Astrocyte of the spinal cord (primary cell): ENCODE data around the gene MRPL36.

ENCODE experiments used
- DNase-seq: peaks from one replicate; pipeline ENCODE4 v3.0.0; 2011; ENCODE audit warnings: low read depth, low spot score
- H3K4me3 ChIP-seq: 2 replicates; pipeline ENCODE4 v1.5.1; 2011; ENCODE audit warnings: low read depth, mild to moderate bottlenecking, low read length, moderate library complexity
- CTCF ChIP-seq: IDR thresholded peaks from 2 replicates; pipeline ENCODE4 v1.5.1; 2012; ENCODE audit warnings: low read depth, mild to moderate bottlenecking, low read length, inconsistent platforms
- in situ Hi-C: cut with HindIII; loops from 2 replicates; pipeline ENCODE4 v1.10.0; 2017; ENCODE audit warnings: low sequenced_read_pairs

MRPL36 gene

DNA sequence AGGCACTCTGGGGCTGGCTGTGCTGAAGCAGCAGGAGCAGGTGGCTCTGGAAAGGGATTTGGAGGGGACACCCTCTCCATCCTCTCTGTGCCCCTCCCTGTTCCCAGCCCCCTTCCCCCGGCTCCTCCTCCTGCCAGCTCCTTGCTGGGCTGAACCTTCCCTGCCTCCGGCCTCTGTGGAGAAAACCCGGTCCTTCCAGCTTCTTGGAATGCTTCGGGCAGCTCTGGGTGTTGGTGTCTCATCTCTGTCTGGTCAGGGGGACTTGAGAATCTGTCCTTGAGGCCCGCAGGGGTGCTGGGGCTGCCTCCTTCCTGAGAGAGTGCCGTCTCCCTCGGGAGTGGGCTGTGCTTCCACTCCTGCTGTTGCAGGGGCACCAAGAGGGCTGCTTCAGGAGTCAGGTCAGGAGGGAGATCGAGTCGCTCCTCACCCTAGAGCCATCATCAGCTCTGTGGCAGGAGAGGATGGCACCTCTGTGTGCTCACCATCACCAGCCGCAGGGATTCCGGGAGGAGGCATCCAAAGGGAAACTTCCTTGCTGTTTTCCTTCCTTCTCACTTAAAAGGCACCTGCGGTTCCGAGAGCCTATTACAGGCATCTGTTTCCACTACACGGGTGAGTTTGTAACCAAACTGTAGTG lies 32.2 kb upstream of the MRPL36 start:
- TF ChIP-seq CTCF = no peak
- in situ Hi-C loops = no loop called here
- no peak overlapping the region for H3K4me3 ChIP-seq
- no peak for DNase-seq

DNA sequence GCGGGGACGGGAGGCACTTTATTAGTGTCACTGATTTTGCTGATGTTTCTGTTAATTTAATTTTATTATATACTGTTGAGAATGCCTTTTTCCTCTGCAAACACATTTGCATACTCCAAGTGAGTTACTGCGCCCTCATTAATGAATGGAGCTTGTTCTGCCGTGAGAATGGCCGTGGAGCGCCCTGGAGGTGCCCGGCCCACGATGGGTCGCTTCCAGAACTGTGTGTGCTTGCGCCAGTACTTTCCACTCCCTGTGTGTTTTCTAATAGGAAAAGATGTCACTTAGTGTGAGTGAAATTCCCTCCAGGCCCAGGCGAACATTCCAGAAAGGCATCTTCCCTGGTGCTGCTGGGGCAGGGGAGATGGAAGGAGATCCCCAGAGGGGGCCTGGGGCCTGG lies 31.6 kb upstream of the MRPL36 start:
- TF ChIP-seq CTCF = no peak
- in situ Hi-C loops = no loop called here
- H3K4me3 ChIP-seq = no peak overlapping the region
- DNase-seq = no peak

- TF ChIP-seq CTCF = no peak
- DNase-seq = no peak
- H3K4me3 ChIP-seq = no peak overlapping the region
- in situ Hi-C loops = no loop called here
These were observed 31.1 kb upstream of the MRPL36 start for GRCh38 chr5:1830571-1831228.

DNA sequence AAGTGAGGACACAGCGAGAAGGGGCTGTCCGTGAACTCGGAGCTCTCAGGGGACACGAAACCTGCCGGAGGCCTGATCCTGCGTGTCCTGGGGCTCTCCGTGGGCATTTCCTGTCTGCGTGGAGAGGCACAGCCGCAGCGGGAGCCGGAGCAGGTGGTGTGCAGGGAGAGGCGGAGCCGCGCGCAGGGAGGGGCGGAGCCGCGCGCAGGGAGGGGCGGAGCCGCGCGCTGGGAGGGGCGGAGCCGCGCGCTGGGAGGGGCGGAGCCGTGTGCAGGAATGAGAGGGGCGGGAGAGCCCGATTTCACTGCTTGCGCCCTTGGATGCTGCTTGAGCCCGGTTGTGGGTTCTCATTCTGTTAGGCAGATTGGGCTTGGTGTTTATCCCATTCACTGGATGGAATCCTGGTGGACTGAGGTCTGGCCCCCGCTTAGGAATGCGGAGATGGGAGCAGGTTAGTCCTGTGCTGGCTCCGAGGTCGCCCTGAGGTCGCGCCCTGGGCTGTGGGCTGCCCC lies 28.3 kb upstream of the MRPL36 start:
- TF ChIP-seq CTCF = no peak
- no peak for DNase-seq

GRCh38 chr5:1827025-1827885 lies 27.6 kb upstream of the MRPL36 start:
- no peak for TF ChIP-seq CTCF
- in situ Hi-C loops = no loop called here
- no peak for DNase-seq
- no peak overlapping the region for H3K4me3 ChIP-seq

More for the DNA sequence above, 28.3 kb upstream of the MRPL36 start:
- in situ Hi-C loops = no loop called here
- H3K4me3 ChIP-seq = no peak overlapping the region

- DNase-seq = no peak
- in situ Hi-C loops = no loop called here
- TF ChIP-seq CTCF = no peak
These were observed 26.8 kb upstream of the MRPL36 start for GRCh38 chr5:1826235-1826980.

More at GRCh38 chr5:1826235-1826980, 26.8 kb upstream of the MRPL36 start:
- H3K4me3 ChIP-seq = no peak overlapping the region
